ENCODE results near the gene GFRA4.

- TF ChIP-seq ARNTL (CRISPR knock-in tag; IDR thresholded peaks at IDR 0.05; ENCODE audit: borderline replicate concordance, low read depth): no peak
- no peak for TF ChIP-seq ZFP3 (CRISPR knock-in tag; IDR thresholded peaks at IDR 0.05)
- TF ChIP-seq PATZ1 (CRISPR knock-in tag; IDR thresholded peaks at IDR 0.05; ENCODE audit: borderline replicate concordance): no peak
- no peak for TF ChIP-seq ESRRG (CRISPR knock-in tag; IDR thresholded peaks at IDR 0.05)
- no peak for TF ChIP-seq ZFP30 (CRISPR knock-in tag; IDR thresholded peaks at IDR 0.05)
- TF ChIP-seq CSRNP3 (CRISPR knock-in tag; IDR thresholded peaks at IDR 0.05): no peak
- TF ChIP-seq TOX (CRISPR knock-in tag; IDR thresholded peaks at IDR 0.05; ENCODE audit: borderline replicate concordance): no peak
Measured at GRCh38 chr20:3655131-3655405, 8.1 kb downstream of the GFRA4 start.
